ENCODE measurements around the gene ZNF407. TPM values are rescaled to one million over a fixed set of nuclear protein-coding genes. Genes with fewer than 3 reads are reported as not detected.

ZNF407 gene
- total and polyA plus RNA-seq, 8 donors, result 2.1 to 49.0 (median 14.6) TPM

DNA sequence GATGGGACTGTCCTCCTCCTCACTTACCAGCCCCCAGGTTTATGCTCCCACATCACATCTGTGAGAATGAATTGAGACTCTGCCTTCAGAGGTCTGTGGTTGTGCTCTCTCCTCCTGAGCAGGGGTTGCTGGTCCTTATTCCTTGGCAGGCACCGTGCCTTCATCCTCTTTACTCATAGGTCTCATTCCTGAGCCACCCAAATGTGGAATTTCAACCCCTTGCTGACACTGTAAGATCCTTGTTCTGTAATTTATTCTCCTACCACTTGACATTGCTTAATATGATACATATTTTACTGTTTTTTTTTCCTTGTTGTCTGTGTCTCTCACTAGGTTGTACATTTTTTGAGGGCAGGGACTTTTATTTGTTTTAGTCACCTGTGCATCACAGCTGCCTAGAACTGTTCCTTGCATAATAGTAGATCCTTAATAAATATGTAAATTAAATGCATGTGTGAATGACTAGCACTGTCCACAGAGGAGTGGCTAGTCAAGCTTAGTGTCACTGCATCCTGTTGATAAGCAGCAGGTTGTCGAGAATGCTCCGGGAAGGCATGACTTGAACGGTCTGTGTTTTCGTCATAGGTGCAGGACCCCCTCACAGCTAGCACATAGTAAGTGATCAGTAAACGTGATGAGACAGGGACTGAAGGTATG, 180.6 kb downstream of the ZNF407 start:
- no peaks in the 10 kb centered on the region for H3K9me3 ChIP-seq
- H3K4me3 ChIP-seq, result no peak overlapping the region
- no peak for DNase-seq
- no peak for TF ChIP-seq POLR2A (IDR thresholded peaks at IDR 0.05)
- TF ChIP-seq, protein P1, sequence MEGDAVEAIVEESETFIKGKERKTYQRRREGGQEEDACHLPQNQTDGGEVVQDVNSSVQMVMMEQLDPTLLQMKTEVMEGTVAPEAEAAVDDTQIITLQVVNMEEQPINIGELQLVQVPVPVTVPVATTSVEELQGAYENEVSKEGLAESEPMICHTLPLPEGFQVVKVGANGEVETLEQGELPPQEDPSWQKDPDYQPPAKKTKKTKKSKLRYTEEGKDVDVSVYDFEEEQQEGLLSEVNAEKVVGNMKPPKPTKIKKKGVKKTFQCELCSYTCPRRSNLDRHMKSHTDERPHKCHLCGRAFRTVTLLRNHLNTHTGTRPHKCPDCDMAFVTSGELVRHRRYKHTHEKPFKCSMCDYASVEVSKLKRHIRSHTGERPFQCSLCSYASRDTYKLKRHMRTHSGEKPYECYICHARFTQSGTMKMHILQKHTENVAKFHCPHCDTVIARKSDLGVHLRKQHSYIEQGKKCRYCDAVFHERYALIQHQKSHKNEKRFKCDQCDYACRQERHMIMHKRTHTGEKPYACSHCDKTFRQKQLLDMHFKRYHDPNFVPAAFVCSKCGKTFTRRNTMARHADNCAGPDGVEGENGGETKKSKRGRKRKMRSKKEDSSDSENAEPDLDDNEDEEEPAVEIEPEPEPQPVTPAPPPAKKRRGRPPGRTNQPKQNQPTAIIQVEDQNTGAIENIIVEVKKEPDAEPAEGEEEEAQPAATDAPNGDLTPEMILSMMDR (IDR thresholded peaks at IDR 0.05), result no peak
- TF ChIP-seq POLR2AphosphoS5 (IDR thresholded peaks at IDR 0.05), result no peak
- TF ChIP-seq EP300 (IDR thresholded peaks at IDR 0.05), result no peak
- WGBS, 5 donors, result 90 to 93% (median 91%) methylated on average over 6 of the region's 6 CpGs
- H3K36me3 ChIP-seq, result peaks cover 0 to 3% (median 0%) of the 10 kb centered on the region in 4 donors
- no peak overlapping the region for H3K27ac ChIP-seq
- H3K4me1 ChIP-seq, result no peaks in the 10 kb centered on the region
- H3K27me3 ChIP-seq, result no peaks in the 10 kb centered on the region
- intact Hi-C loops (cut with DNase I; ENCODE audit: low total_unique reads), result no loop called here

DNA sequence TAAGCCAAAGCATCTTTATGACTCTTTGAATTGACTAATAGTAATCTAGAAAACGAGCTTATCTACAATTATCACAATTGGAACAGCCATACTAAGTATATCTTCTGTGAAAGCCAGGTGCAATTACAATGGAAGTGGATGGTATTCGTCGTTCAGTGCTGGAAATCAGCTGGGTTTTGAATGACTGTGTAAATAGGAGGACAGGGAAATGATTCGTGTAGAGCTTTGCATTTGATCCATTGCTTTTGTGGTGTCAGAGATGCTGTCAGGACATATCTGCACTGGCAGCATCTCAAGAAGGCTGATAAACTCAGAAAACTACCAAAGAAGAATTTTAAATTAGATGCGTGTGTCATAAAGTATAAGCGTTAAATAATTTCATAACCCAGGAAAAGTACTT, 187.1 kb downstream of the ZNF407 start:
- Histone ChIP-seq H3K4me1 (no peaks in the 10 kb centered on the region), H3K4me3 (no peak overlapping the region), H3K9me3 (no peaks in the 10 kb centered on the region), H3K27me3 (no peaks in the 10 kb centered on the region), H3K36me3 (peaks cover 0 to 3% (median 0%) of the 10 kb centered on the region in 4 donors), H3K27ac (no peak overlapping the region)
- TF ChIP-seq POLR2A (IDR thresholded peaks at IDR 0.05) (no peak), EP300 (IDR thresholded peaks at IDR 0.05) (no peak), POLR2AphosphoS5 (IDR thresholded peaks at IDR 0.05) (no peak)
- TF ChIP-seq, protein P1 (IDR thresholded peaks at IDR 0.05), result no peak
- DNase-seq, result no peak
- intact Hi-C loops (cut with DNase I; ENCODE audit: low total_unique reads), result no loop called here
- WGBS, 5 donors, result 59 to 72% (median 62%) methylated on average over 6 of the region's 6 CpGs

DNA sequence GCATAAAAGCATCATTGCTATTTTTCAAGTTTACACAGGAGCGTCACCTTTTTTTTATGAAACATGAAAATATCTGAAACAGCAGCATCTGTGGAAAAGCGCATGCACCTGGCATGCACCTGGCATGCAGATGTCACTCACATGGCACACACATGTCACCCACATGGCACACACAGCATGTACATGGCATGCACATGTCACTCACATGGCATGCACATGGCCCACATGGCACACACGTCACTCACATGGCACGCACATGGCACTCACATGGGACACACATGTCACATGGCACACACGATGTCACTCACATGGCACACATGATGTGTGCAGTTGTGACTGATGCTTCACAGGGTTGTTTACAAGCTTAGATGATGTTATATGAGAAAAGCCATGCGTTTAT, 188.0 kb downstream of the ZNF407 start:
- TF ChIP-seq POLR2A (IDR thresholded peaks at IDR 0.05) (no peak), EP300 (IDR thresholded peaks at IDR 0.05) (no peak), POLR2AphosphoS5 (IDR thresholded peaks at IDR 0.05) (no peak)
- TF ChIP-seq, protein P1 (IDR thresholded peaks at IDR 0.05), result no peak
- Histone ChIP-seq H3K36me3 (peaks cover 0 to 3% (median 0%) of the 10 kb centered on the region in 4 donors), H3K4me1 (no peaks in the 10 kb centered on the region), H3K4me3 (no peak overlapping the region), H3K27ac (no peak overlapping the region), H3K9me3 (no peaks in the 10 kb centered on the region), H3K27me3 (no peaks in the 10 kb centered on the region)
- 91 to 97% (median 96%) methylated on average over 4 to 6 of the region's 6 CpGs for WGBS, 5 donors
- intact Hi-C loops (cut with DNase I; ENCODE audit: low total_unique reads), result no loop called here
- DNase-seq, result no peak

DNA sequence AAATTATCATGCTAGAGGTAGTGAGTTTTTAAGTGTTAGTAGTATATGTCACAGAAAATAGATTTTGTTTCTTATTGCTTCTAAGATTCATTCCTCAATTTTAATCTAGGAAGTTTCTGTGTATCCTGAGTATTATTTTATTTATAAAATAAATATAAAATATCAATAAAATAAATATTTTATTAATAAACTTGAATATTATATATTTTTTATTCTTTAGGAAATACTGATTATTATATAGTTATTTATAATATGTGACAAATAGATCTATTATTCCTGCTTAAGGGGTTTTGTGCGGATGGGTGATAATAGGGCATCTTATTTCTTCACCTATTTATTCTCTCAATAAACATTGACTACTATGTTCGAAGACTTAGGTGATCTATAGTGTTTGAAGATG, 191.0 kb downstream of the ZNF407 start:
- WGBS, 5 donors, result 47 to 63% (median 49%) methylated on average over 2 of the region's 2 CpGs
- no peaks in the 10 kb centered on the region for H3K9me3 ChIP-seq
- peaks cover 0 to 4% (median 0%) of the 10 kb centered on the region in 4 donors for H3K36me3 ChIP-seq
- no peaks in the 10 kb centered on the region for H3K27me3 ChIP-seq
- DNase-seq, result no peak
- no peak overlapping the region for H3K27ac ChIP-seq
- no peak for TF ChIP-seq POLR2AphosphoS5 (IDR thresholded peaks at IDR 0.05)
- TF ChIP-seq POLR2A (IDR thresholded peaks at IDR 0.05), result no peak
- TF ChIP-seq, protein P1 (IDR thresholded peaks at IDR 0.05), result no peak
- TF ChIP-seq EP300 (IDR thresholded peaks at IDR 0.05), result no peak
- intact Hi-C loops (cut with DNase I; ENCODE audit: low total_unique reads), result no loop called here
- H3K4me3 ChIP-seq, result no peak overlapping the region
- H3K4me1 ChIP-seq, result no peaks in the 10 kb centered on the region

Measured in stomach (tissue), 9 donors.